Activated T-helper 2 cell treated with anti-CD3 and anti-CD28 coated beads, Interferon-gamma antibody, Interleukin-2, Interleukin-4, amounts not matched to agents 10 μg/mL and 5 μg/mL and 100 μg/mL, durations not matched to agents 14 hours and 24 hours and 36 hours (primary cell): Measurements from ENCODE around the gene NRIP1. TPM values are rescaled to one million over a fixed set of nuclear protein-coding genes. Genes with fewer than 3 reads are reported as not detected.

Experiments
- DNase-seq: peaks from one replicate; pipeline ENCODE4 v3.0.0; 2021; ENCODE audit warnings: low spot score
- H3K27ac Mint-ChIP-seq: one replicate; pipeline ENCODE4 v1.8.0; 2021; ENCODE audit warnings: mixed read lengths
- H3K27me3 Mint-ChIP-seq: one replicate; pipeline ENCODE4 v1.8.0; 2021; ENCODE audit warnings: low read depth, mixed read lengths
- H3K36me3 Mint-ChIP-seq: one replicate; pipeline ENCODE4 v1.8.0; 2021; ENCODE audit warnings: low read depth, mixed read lengths
- H3K4me1 Mint-ChIP-seq: one replicate; pipeline ENCODE4 v1.8.0; 2021; ENCODE audit warnings: low read depth, mixed read lengths
- H3K4me3 Mint-ChIP-seq: one replicate; pipeline ENCODE4 v1.8.0; 2021; ENCODE audit warnings: low read depth, mild to moderate bottlenecking, moderate library complexity, mixed read lengths
- H3K9me3 Mint-ChIP-seq: one replicate; pipeline ENCODE4 v1.8.0; 2021; ENCODE audit warnings: mixed read lengths
- intact Hi-C: fragments of 100-400 bp; cut with micrococcal nuclease; formaldehyde crosslinking; loops from one replicate; pipeline ENCODE4 v1.15.1; 2023
- total RNA-seq: library from RNA; stranded (reverse); gene quantifications from 2 replicates; pipeline ENCODE4 v1.2.3, GENCODE V29; 2022

NRIP1 gene
- total RNA-seq, 1 donor from 2014 or later: 7.9 TPM

DNA sequence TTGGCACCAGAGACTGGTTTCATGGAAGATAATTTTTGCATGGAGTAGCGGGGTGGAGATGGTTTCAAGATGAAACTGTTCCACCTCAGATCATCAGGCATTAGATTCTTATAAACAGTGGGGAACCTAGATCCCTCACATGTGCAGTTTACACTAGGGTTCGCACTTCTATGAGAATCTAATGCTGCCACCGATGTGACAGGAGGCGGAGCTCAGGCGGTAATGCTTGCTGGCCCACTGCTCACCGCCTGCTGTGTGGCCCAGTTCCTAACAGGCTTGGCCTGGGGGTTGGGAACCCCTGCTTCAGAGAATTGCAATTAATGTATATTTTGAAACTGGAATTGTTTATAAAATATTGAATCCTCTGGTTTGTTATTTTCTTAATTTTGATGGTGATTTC is 92.1 kb downstream of the NRIP1 start:
- H3K27ac Mint-ChIP-seq: no peak overlapping the region
- H3K9me3 Mint-ChIP-seq: no peaks in the 10 kb centered on the region
- H3K36me3 Mint-ChIP-seq: peaks cover 7% of the 10 kb centered on the region
- no peaks in the 10 kb centered on the region for H3K4me1 Mint-ChIP-seq
- H3K4me3 Mint-ChIP-seq: no peak overlapping the region
- intact Hi-C loops: no loop called here
- no peaks in the 10 kb centered on the region for H3K27me3 Mint-ChIP-seq
- DNase-seq: no peak

DNA sequence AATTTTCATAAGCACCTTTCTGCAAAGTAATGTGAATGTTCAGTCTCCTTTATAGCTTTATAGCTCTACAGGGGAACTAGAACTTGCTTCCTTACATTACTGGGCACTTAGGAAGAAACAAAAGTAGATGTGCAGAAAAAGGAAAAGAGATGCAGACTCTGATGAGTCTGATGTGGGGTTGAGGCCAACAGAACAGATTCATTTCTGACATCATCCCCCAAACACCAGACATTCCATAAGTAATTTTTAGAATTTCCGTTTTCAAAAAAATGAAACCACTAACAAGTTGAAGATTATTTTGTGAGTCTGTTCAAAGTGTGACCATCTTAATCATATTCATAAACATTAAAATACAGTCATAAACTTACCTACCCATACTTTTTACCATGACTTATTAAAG is 96.0 kb downstream of the NRIP1 start:
- intact Hi-C loops: no loop called here
- no peak for DNase-seq
- Mint-ChIP-seq H3K27ac (no peak overlapping the region), H3K9me3 (no peaks in the 10 kb centered on the region), H3K27me3 (no peaks in the 10 kb centered on the region), H3K4me3 (no peak overlapping the region), H3K36me3 (peaks cover 23% of the 10 kb centered on the region), H3K4me1 (peaks cover 2% of the 10 kb centered on the region)

DNA sequence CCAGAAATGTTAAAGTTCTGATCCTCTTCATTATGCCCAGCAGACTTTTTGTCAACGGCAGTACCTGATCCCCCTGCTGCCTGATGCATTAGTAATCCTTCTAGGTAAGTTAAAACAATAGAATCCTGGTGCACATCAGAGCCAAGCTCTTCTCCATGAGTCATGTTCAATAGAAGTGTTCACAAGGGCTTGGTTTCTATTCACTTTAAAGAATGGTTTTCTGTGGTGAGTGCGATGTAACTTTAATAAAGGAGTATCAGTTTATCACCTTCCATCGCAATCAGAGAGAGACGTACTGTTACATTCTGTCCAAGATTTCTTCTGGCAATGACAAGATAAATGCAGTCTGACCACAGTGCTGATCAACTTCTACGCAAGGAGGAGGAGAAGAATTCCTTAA is 96.8 kb downstream of the NRIP1 start:
- no peaks in the 10 kb centered on the region for H3K27me3 Mint-ChIP-seq
- intact Hi-C loops: no loop called here
- DNase-seq: no peak
- no peak overlapping the region for H3K4me3 Mint-ChIP-seq
- no peaks in the 10 kb centered on the region for H3K9me3 Mint-ChIP-seq
- peaks cover 23% of the 10 kb centered on the region for H3K36me3 Mint-ChIP-seq
- no peak overlapping the region for H3K27ac Mint-ChIP-seq
- peaks cover 2% of the 10 kb centered on the region for H3K4me1 Mint-ChIP-seq

DNA sequence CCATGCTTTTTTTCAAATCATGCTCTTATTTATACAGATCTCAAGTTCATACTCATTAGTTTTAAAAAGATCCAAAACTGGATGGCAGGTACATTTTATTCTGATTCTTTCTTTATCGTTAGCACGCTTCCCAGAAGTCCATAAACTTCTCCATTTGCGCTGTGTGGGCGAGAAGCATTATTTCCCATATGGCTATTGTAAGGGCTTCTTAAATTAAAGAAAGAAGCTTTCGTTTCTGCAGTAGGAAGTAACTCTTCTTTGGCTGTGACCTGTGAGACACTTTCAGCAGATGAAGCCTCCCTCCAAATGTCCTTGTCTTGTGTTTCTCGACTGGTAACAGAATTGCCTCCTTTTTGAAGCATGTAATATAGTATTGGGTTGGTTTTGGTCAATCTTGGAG is 100.2 kb downstream of the NRIP1 start:
- Mint-ChIP-seq H3K4me3 (no peak overlapping the region), H3K4me1 (peaks cover 2% of the 10 kb centered on the region), H3K9me3 (no peaks in the 10 kb centered on the region), H3K27me3 (no peaks in the 10 kb centered on the region), H3K36me3 (peaks cover 23% of the 10 kb centered on the region), H3K27ac (no peak overlapping the region)
- DNase-seq: no peak
- intact Hi-C loops: no loop called here

DNA sequence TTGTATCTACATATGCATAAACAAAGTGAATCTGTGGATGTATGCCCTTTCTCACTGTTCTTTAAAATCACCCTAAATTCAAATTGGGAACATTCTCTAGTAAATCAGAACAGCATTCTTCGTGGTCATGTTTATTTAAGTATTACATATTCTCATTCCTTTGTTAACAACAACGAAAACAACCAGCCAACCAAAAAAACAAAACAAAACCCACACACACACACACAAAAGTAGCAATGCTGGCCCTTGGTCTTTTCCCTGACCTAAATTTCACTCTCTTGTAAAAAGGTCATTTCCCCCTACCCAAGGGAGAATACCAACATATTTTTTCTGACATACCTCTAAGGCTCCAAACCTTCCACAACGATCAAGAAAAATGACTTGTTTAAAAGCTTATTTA is 102.6 kb downstream of the NRIP1 start:
- Mint-ChIP-seq H3K27me3 (no peaks in the 10 kb centered on the region), H3K27ac (no peak overlapping the region), H3K9me3 (no peaks in the 10 kb centered on the region), H3K36me3 (peaks cover 11% of the 10 kb centered on the region), H3K4me1 (no peaks in the 10 kb centered on the region), H3K4me3 (no peak overlapping the region)
- no peak for DNase-seq
- intact Hi-C loops: no loop called here

DNA sequence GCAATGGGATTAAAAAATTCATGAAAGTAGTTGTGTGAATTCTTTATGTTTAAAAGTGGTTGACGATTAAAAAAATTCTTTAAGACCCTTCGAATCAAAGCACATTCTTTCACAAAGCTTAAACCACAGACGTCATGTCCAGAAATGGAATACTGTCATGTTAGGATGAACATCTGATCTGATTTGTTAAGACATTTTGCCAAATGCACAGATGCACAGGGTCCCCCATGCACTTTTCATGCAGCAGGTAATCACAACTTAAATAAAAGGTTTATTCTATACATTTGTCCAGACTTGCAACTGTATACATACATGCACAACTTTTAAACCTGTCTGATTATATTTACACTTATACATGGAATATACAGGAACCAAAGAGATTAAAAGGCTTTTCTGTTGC is 103.3 kb downstream of the NRIP1 start:
- peaks cover 4% of the 10 kb centered on the region for H3K36me3 Mint-ChIP-seq
- H3K27ac Mint-ChIP-seq: no peak overlapping the region
- no peak overlapping the region for H3K4me3 Mint-ChIP-seq
- intact Hi-C loops: no loop called here
- H3K9me3 Mint-ChIP-seq: no peaks in the 10 kb centered on the region
- no peaks in the 10 kb centered on the region for H3K27me3 Mint-ChIP-seq
- no peaks in the 10 kb centered on the region for H3K4me1 Mint-ChIP-seq
- DNase-seq: no peak

DNA sequence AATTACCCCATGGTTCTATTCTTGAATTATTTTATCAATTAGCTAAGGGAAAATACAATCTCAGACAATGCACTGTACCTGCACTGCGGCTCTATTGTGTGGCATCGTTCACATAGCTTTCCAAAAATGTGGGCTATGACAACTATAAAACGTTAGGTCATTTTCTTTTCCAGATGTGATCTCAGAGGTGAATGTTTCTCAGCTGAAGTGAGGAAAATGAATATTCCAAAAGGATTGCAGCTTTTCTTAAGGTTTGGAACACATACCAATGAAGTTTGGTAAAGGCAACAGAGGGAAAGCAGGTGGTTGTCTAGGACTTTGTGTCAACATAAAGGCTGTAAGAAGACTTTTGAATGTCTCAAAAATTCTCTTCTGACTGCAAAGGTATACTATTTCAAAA is 105.5 kb downstream of the NRIP1 start:
- H3K4me3 Mint-ChIP-seq: no peak overlapping the region
- H3K9me3 Mint-ChIP-seq: no peaks in the 10 kb centered on the region
- no peaks in the 10 kb centered on the region for H3K27me3 Mint-ChIP-seq
- no peaks in the 10 kb centered on the region for H3K36me3 Mint-ChIP-seq
- H3K4me1 Mint-ChIP-seq: no peaks in the 10 kb centered on the region
- intact Hi-C loops: no loop called here
- H3K27ac Mint-ChIP-seq: no peak overlapping the region
- no peak for DNase-seq

DNA sequence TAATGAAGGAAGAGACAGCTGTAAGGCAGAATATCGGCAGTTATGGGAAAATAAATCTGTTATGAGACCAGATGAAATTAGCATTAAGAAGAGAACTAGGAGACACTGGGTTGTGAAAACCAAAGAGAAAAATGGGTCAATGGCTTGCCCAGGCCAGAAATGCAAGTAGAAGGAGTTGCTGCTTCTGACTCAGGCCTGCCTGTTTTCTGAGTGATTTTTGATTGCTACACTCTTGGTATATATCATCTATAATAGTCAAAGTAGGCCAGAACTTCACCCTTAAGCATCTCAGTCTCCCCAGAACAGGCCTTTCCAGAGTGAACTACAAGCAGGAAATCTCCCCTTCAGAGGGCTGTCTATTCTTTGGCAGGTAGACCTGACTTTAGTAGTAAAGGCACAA is 107.0 kb downstream of the NRIP1 start:
- no peak for DNase-seq
- no peak overlapping the region for H3K4me3 Mint-ChIP-seq
- H3K27me3 Mint-ChIP-seq: no peaks in the 10 kb centered on the region
- intact Hi-C loops: no loop called here
- no peaks in the 10 kb centered on the region for H3K4me1 Mint-ChIP-seq
- H3K9me3 Mint-ChIP-seq: no peaks in the 10 kb centered on the region
- no peak overlapping the region for H3K27ac Mint-ChIP-seq
- no peaks in the 10 kb centered on the region for H3K36me3 Mint-ChIP-seq

DNA sequence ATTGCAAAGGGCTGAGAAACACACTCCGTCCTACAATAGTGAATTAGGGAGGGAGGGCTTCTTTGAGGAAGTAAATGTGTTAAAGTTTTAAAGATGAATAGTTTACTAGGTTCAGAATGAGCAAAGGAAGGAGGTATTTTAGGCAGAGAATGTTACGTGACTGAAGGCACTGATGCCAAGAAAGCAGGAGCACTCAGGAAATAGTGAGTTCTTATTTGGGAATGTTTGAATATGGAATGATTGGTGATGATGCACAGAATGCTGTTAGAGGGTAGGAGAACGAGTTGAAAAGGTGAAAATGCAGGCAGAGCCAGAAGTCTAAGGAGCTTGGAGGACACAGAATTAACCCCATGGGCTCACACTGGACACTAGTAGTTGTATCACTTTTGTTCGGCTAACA is 108.0 kb downstream of the NRIP1 start:
- intact Hi-C loops: no loop called here
- Mint-ChIP-seq H3K27ac (no peak overlapping the region), H3K9me3 (no peaks in the 10 kb centered on the region), H3K36me3 (no peaks in the 10 kb centered on the region), H3K4me1 (no peaks in the 10 kb centered on the region), H3K4me3 (no peak overlapping the region), H3K27me3 (no peaks in the 10 kb centered on the region)
- no peak for DNase-seq

DNA sequence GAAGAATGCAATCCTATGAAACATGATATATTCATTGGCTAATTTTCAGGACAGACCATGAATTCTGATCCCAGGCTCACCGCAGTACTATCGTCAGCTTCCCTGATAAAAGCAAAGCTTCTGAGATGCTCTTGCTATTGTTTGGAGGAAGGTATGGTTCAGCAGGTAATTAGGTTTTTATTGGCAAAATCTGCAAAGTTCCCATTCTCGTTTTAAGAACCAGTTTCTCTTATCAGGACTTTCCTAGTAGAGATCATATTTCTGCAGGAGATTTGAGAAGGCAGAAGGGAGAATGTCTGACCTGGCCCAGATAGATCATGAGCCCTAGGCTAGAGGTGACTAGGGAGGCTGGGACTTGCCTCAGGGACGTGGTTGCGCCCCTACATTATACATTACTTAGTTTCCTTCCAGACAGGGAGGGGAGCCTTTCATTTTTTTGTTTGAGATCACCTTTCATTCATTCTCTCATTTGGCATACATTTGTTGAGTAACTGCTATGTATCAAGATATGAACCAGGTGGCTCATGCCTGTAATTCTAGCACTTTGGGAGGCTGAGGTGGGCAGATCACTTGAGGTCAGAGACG is 108.8 kb downstream of the NRIP1 start:
- intact Hi-C loops: no loop called here
- Mint-ChIP-seq H3K9me3 (no peaks in the 10 kb centered on the region), H3K27me3 (no peaks in the 10 kb centered on the region), H3K4me3 (no peak overlapping the region), H3K27ac (no peak overlapping the region), H3K4me1 (no peaks in the 10 kb centered on the region), H3K36me3 (no peaks in the 10 kb centered on the region)
- no peak for DNase-seq

DNA sequence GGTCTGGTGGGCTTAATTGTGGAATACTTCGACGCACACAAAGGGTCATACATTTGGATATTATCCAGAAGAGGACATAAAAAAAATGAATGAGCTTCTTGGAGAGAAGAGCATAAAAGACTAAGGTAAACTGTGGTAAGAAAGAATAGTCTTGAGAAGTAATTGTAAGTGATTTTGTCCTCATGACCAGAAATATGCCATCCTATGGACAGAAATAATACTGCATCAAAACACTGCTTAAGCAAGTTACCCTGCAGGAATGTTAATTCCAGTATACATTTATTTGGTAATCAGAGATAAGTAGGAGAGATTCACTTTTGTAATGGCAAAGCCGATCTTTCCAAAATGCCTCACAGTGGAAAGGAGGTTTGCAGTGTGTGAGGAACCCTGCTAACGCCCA is 111.9 kb downstream of the NRIP1 start:
- no peak overlapping the region for H3K4me3 Mint-ChIP-seq
- peaks cover 3% of the 10 kb centered on the region for H3K27me3 Mint-ChIP-seq
- peaks cover 4% of the 10 kb centered on the region for H3K9me3 Mint-ChIP-seq
- H3K4me1 Mint-ChIP-seq: no peaks in the 10 kb centered on the region
- H3K27ac Mint-ChIP-seq: no peak overlapping the region
- intact Hi-C loops: no loop called here
- no peaks in the 10 kb centered on the region for H3K36me3 Mint-ChIP-seq
- DNase-seq: no peak

DNA sequence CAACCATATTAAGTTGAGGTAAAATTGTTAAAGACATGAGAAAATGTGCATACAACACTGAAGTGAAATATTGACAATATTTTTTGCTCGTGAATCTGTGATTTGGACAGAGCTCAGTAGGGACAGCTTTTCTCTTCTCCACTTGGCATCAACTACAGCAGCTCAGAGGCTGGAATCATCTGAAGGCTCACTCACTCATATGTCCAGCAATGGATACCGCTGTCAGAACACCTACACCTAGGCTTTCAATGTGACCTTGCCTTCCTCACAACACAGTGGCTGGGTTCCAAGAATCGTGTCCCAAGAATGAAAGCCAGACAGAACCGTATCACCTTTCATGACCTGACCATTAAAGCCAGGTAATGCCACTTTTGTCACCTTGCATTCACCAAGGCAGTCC is 115.2 kb downstream of the NRIP1 start:
- no peak overlapping the region for H3K27ac Mint-ChIP-seq
- DNase-seq: no peak
- H3K9me3 Mint-ChIP-seq: peaks cover 4% of the 10 kb centered on the region
- H3K36me3 Mint-ChIP-seq: no peaks in the 10 kb centered on the region
- intact Hi-C loops: no loop called here
- no peaks in the 10 kb centered on the region for H3K4me1 Mint-ChIP-seq
- H3K27me3 Mint-ChIP-seq: peaks cover 3% of the 10 kb centered on the region
- no peak overlapping the region for H3K4me3 Mint-ChIP-seq

DNA sequence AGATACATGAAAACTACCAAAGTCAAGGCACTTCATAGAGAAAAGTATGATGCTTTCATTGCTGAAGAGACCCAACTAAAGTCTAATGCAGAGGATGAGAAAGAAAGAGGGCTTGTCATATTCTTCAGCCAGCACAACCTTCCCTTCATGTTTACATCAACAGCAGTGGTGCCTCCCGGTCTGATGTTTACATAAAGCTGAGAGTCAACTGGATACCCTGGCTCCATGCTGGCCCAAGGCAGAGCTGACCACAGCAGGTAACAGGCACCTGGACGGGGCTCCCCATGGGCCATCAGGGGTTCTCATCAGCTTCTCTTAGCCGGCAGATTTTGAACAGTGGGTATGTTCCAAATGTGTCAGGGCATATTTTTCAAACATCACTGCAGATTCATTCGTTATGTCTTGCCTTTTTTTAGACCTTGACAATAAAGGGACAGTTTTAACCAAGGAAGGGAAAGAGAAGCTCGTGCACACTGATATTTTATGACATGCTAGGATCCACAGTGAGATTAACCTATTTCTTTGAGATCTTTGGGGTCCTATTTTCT is 117.1 kb downstream of the NRIP1 start:
- H3K9me3 Mint-ChIP-seq: peaks cover 4% of the 10 kb centered on the region
- no peaks in the 10 kb centered on the region for H3K4me1 Mint-ChIP-seq
- DNase-seq: no peak

DNA sequence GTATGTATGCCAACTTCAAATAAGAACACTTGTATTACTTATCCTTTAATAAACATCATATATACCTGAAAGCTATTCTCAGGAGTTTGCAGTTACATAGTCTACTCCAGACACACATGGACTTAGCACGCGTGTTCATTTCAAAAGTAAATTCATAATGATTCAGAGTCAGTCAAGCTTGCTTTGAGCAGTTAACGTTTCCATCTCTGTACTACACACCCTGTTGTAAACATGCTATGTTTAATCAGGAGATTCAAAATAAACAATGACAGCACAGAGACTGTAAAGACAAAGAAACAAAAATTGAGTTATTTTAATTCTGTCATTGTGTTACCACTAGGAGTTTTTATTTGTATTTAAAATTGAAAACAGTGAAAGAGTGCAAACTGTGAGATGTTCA is 119.6 kb downstream of the NRIP1 start:
- H3K36me3 Mint-ChIP-seq: no peaks in the 10 kb centered on the region
- H3K9me3 Mint-ChIP-seq: peaks cover 4% of the 10 kb centered on the region
- H3K4me1 Mint-ChIP-seq: no peaks in the 10 kb centered on the region
- no peak for DNase-seq
- no peak overlapping the region for H3K4me3 Mint-ChIP-seq
- peaks cover 4% of the 10 kb centered on the region for H3K27me3 Mint-ChIP-seq
- intact Hi-C loops: no loop called here
- no peak overlapping the region for H3K27ac Mint-ChIP-seq

More for the DNA sequence above, 117.1 kb downstream of the NRIP1 start:
- H3K36me3 Mint-ChIP-seq: no peaks in the 10 kb centered on the region
- intact Hi-C loops: no loop called here
- H3K4me3 Mint-ChIP-seq: no peak overlapping the region
- peaks cover 4% of the 10 kb centered on the region for H3K27me3 Mint-ChIP-seq
- no peak overlapping the region for H3K27ac Mint-ChIP-seq
